Measurements from ENCODE around the gene A2ML1.
"Not testable (repeated sequence)": the region's sequence is repeated elsewhere in the genome, so short reads cannot be mapped to it uniquely, and the experiment has no call there.

The A2ML1 gene

DNA sequence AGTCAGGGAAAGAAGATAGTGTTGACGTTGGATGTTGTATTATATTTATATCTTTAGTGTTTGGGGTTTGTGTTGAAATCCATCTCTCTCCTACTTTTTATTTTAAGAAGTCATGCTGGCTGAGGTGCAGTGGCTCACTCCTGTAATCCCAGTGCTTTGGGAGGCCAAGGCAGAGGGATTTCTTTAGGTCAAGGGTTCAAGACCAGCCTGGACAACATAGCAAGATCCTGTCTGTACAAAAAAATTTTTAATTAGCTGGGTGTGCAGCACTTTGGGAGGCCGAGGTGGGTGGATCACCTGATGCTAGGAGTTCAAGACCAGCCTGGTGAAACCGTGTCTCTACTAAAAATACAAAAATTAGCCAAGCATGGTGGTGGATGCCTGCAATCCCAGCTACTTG lies 23.9 kb downstream of the A2ML1 start:
- DNase-seq (ENCODE audit: low spot score): no peak
- no peak overlapping the region for H3K27ac ChIP-seq
- H3K4me3 ChIP-seq: no peak overlapping the region
- TF ChIP-seq, protein P1, sequence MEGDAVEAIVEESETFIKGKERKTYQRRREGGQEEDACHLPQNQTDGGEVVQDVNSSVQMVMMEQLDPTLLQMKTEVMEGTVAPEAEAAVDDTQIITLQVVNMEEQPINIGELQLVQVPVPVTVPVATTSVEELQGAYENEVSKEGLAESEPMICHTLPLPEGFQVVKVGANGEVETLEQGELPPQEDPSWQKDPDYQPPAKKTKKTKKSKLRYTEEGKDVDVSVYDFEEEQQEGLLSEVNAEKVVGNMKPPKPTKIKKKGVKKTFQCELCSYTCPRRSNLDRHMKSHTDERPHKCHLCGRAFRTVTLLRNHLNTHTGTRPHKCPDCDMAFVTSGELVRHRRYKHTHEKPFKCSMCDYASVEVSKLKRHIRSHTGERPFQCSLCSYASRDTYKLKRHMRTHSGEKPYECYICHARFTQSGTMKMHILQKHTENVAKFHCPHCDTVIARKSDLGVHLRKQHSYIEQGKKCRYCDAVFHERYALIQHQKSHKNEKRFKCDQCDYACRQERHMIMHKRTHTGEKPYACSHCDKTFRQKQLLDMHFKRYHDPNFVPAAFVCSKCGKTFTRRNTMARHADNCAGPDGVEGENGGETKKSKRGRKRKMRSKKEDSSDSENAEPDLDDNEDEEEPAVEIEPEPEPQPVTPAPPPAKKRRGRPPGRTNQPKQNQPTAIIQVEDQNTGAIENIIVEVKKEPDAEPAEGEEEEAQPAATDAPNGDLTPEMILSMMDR (IDR thresholded peaks at IDR 0.05): no peak

DNA sequence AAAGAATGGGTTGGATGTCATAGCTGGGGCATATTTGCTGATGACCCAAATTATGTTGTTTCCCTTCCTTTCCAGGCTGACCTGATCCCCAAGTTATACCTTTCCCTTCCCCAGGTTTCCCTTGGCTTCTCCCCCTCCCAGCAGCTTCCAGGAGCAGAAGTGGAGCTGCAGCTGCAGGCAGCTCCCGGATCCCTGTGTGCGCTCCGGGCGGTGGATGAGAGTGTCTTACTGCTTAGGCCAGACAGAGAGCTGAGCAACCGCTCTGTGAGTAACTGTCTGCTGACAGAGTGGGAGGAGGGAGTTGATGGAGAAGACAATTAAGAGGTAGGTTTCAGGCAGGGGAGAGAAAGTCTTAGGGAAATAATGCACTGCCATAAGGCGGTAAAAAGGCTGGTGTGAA lies 25.0 kb downstream of the A2ML1 start:
- TF ChIP-seq, protein P1 (IDR thresholded peaks at IDR 0.05): no peak
- H3K27ac ChIP-seq: no peak overlapping the region
- no peak for DNase-seq (ENCODE audit: low spot score)
- no peak overlapping the region for H3K4me3 ChIP-seq

GRCh38 chr12:8849876-8850275 lies 27.5 kb downstream of the A2ML1 start:
- DNase-seq (ENCODE audit: low spot score): no peak
- TF ChIP-seq, protein P1 (IDR thresholded peaks at IDR 0.05): no peak
- no peak overlapping the region for H3K27ac ChIP-seq
- no peak overlapping the region for H3K4me3 ChIP-seq

- H3K4me3 ChIP-seq: no peak overlapping the region
- H3K27ac ChIP-seq: no peak overlapping the region
- DNase-seq (ENCODE audit: low spot score): no peak
- TF ChIP-seq, protein P1 (IDR thresholded peaks at IDR 0.05): no peak
These were observed 29.7 kb downstream of the A2ML1 start for GRCh38 chr12:8852119-8852518.

DNA sequence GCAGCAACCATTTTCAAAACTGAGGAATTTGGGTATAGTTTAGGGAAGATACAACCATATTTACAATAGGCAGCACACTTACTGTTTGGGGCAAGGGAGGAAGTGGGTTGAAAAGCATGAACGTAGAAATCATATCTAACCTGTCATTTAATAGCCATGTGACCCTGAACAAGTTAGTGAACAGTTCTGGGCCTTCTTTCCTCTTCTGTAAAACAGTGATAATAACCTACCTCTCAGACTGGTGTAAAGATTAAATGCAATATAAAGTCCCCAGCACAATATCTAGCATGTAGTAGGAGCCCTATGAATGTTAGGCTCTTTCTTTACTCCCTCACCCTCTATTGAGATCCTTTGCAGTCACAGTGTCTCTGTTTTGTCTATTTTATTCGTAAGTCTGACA lies 33.5 kb downstream of the A2ML1 start:
- no peak overlapping the region for H3K4me3 ChIP-seq
- no peak for DNase-seq (ENCODE audit: low spot score)
- H3K27ac ChIP-seq: no peak overlapping the region
- TF ChIP-seq, protein P1 (IDR thresholded peaks at IDR 0.05): no peak

- H3K27ac ChIP-seq; H3K4me3 ChIP-seq; DNase-seq (ENCODE audit: low spot score): not testable (repeated sequence)
These were observed 37.0 kb downstream of the A2ML1 start for GRCh38 chr12:8859448-8859847.

- no peak for DNase-seq (ENCODE audit: low spot score)
- H3K27ac ChIP-seq: no peak overlapping the region
- H3K4me3 ChIP-seq: no peak overlapping the region
- TF ChIP-seq, protein P1 (IDR thresholded peaks at IDR 0.05): no peak
These were observed 37.9 kb downstream of the A2ML1 start for GRCh38 chr12:8860165-8860961.
